ENCODE data around the gene IBSP. TPM values are rescaled to one million over a fixed set of nuclear protein-coding genes. Genes with fewer than 3 reads are reported as not detected.

The IBSP gene
- polyA plus RNA-seq, 1 donor, result not detected

DNA sequence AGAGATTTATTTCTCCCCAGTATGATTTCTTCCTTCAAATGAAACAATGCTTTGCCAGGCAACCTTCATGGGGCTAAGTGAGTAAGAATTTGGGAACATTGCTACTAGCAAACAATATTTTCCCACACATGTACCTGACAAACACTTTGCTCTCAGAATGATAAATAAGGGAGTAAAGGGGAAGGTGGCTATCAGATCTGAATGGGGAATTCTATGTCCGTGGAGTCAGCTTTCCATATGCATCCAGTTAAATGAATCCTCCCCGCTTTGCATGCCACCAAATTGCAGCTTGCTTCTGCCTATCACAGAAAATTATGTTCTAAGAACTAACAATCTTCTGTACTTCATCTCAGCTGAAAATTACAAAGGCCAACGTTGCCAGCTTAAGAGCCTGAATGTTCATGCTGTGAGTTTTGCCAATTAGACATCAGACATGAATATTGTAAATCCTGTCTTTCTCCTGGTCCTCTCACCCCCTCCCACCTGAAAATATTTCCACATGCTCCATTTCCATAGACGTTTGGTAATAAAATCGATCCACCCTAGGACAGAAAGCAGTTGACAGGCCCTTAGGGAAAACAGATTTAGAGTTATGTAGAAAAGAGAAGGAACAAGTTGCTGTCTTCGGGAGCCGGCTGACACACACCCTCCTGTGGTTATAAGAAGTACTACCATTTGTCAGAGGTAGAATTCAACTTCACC lies 39.7 kb downstream of the IBSP start:
- peak; percentile 23 for DNase-seq

DNA sequence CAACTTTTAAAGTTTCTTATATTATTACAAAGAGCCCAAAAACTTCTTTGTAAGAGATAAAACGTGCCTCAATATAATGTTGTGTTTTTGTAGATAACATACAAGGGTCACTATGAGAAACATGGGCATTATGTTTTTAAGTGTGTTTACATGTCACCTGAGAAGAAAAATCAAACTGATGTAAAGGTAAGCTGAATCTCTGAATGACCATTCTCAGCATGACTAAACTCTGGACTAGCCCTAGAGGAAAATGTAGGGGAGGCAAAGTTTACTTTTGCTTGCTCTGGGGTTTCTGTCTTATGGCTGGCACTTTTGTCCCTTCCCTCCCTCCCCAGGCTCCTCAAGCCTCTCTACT lies 40.2 kb downstream of the IBSP start:
- DNase-seq, result no peak

DNA sequence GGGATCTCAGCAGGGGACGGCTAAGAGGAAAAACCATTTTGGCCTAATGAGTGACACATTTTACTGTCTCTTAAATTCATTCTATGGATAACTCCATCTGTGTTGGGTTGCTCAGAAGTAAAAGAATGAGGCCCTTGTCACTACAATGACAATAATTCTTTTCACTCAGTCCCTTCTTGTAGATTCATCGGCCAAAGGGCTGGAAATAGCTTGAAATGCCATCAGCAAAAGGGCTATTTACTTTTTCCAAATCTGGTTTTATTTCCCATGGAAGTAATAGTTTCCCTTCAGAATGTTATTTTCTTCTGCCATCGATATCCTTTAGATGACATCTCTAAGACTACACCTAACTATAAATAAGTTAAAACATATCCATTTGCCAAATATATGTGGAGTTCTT lies 40.8 kb downstream of the IBSP start:
- no peak for DNase-seq

DNA sequence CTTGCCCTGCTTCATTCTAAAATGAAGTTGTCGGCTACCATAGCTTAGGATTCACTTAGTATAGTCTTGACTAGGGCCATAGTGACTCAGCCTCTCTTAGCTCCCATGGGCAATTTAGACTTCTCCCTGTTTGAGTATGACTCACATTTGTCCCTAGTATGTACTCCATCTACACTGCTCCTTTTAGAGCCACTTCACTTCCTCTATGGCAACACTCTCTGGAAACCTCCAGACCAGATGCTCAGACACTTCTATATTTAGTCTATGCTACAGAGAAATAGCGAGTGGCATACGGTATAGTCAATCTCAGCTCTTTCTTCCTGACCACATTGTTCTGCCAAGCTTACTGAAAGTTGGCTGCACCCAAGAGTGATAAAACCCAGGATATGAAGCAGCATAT lies 44.6 kb downstream of the IBSP start:
- DNase-seq, result peak; percentile 31

DNA sequence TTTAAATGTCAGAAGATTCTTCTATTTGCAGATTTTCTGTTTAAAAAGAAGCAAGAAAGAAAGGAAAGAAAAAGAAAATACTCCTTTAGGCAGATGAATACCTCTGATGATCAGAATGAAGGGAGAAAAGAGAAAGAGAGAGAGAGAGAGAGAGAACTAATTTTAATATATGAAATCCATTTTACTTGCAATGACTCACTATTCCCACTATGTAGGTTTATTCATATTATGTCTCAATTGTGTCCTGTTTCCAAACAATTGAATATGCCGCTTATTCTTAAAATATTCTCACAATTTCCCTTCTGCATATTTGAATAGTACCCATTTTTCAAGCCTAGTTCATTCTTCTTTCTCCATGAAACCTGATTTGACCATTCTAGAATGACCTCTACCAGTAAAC lies 45.1 kb downstream of the IBSP start:
- no peak for DNase-seq

DNA sequence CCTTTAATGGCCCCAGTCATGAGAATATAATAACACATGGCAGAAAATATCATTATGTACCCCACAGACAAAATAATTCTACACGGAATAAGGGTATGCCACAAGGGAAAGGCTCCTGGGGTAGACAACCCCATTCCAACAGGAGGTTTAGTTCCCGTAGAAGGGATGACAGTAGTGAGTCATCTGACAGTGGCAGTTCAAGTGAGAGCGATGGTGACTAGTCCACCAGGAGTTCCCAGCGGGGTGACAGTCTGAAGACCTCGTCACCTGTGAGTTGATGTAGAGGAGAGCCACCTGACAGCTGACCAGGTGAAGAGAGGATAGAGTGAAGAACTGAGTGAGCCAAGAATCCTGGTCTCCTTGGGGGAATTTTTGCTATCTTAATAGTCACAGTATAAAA lies 46.9 kb downstream of the IBSP start:
- no peak for DNase-seq

DNA sequence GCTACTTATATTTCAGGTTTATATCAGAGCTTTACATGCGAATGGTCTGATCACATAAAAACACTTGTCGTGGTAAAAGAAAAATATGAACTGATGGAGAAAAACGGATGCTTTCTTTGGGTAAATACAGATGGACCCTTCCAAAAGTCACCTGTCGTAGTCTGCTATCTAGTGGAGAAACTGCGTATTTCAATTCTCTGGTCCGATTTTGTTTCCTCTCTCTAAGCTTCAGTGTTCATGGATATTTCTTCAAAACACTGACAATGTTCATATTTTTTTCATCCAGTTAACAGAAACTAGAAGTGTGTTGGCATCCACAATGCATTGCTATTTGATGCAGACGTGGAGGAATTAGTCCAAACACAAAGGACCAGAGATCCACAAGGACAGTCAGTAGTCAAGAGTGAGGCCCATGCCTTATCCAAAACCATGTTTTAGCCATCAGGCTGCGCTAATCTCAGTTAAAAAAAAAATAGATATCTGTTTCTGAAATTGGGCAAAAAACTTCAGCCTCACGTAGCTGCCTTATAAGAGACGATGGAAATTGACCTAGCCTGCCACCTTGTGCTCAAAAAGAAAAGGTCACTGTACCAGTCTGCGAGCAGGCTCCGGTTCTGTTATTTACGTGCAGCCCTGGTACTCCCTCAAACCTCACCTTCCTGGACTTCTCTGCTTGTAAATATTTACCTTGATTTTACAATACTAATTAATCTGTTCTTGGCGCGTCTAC lies 49.4 kb downstream of the IBSP start:
- DNase-seq, result peak; percentile 63

DNA sequence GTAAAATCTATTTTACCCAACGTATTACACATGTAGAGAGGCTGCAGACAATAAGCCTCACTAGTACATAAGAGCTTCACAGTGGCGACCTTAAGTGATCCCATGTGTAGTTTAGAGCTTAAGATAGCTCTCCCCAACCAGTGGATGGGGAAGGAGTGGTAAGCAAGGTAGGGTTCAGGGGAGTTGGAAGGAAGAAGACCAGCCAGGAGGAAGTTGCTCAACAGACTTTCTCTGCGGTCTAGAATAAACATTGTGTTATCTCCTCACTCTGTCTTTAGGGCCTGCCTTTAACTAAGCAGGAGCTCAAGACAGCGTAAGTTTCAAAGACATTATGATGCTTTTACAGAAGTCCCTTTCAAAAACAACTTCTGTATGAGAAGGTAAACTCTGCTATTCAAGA lies 50.3 kb downstream of the IBSP start:
- no peak for DNase-seq

DNA sequence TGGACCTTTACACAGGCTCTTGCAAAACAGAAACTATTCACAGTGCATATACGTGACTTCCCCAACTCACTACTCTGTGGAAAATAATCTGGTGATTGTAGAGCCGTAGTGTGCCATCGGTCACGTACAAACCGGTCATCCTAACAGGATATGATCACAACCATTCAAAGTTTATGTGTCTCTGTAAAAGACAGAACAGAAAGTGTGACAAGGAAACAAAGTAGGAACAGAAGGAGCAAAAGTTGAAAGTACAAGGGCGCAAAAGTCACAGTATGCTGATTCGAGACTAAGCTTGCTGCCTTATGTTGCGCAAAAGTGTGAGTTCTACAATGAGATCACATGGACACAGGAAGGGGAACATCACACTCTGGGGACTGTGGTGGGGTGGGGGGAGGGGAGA lies 52.0 kb downstream of the IBSP start:
- DNase-seq, result no peak

DNA sequence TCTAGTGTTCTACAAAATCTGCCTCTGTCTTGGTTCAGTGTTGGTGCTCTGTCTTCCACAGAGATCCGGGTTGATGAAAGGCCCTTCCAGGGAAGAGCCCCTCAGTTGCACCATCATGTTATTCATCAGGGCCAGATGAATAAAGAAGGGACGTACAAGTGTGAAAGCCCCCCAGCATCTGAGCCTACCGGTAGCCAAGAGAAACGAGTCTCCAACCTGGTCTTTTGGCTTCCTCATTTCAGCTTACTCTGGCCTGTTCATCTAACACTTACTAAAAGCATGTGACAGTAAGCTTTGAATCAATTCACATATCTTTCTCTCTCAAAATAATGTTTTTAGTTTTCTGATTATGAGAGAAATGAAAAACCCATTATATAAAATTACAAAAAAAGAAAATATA lies 52.6 kb downstream of the IBSP start:
- no peak for DNase-seq

DNA sequence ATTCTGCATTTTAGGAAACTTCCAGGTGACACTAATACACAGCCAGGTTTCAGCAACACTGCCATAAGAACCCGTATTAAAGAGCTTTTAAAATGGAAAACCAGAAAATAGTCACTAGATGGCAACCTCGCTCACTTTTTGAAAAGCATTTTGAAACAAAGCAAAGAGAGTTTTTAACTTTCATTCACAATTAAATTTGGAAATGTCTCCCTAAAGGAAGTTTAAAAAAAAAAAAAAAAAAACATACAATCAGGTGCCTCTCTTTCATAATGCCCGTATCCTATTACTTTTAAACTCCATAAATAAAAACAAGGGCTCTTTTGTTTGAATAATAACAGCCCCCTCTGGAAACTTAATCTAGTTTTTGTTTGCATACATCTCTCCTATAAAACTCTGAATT lies 53.8 kb downstream of the IBSP start:
- DNase-seq, result peak; percentile 38

DNA sequence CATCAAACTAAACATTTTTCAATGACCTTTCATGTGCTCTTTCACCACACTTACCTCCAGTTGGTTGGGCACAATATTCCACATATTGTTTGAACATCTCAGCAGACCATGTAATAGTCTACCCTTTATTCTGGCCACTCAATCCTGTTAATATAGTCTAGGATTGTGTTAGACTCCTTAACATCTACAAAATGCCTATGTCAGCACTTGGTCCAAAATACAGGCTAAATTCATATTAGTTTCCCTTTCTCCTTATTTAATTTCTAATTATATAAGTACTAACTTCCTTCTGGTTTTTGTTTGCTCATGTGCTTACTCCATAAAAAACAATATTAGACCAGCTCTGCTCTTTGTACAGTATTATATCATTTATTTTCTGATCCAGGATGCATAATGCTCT lies 54.5 kb downstream of the IBSP start:
- no peak for DNase-seq

DNA sequence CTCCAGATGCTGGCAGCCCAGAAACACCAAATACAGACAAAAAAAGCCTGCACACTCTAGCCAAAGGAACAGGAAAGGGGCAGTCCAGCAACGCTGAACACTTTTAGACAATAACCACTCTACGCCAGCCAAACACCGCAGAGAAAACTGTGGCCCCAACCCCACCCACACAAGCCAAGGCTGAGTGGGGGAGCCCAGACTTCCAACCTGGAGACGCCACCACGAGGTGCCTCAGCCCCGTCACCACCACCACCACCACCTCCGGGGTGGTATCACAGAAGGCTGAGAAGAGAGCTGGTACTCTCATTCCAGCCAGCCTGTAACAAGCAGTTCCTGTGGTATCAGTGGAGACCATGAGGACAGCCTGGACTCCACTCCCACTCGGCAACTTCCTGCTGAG lies 56.2 kb downstream of the IBSP start:
- DNase-seq, result no peak

DNA sequence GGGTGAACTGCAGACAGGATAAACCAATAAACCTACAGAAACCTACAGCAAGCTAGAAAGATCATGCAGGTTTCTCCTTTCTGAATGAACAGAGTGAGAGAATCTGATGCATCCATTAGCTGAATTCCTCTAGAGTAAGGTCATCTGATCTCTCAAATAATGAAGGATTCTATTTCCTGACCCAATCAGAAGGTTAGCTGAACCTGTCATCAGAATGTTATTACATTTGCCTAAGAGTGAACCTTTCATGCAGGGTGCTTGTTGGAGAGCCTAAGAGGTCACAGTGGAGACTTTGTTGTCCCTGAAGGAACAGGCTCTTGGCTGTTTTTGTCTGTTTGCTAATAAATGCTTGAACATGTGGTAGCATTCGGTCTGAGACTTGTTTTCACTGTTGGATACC lies 57.5 kb downstream of the IBSP start:
- DNase-seq, result no peak

DNA sequence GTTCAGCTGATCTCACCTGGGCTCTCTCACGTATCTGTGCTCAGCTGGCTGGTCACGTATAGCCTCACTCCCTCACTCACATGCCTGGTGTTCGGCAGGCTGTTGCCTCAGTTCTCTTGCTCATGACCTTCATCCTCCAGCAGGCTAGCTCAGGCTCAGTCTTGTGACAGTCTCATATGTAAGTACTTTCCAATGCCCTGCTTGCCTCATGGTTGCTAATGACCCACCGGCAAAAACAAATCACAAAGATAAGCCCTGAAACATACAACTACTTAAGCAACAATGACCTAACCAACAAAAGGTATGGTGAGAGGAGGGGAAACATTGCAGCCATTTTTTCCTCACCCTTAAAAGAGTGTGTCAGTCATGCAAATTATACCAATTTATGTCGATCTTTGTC lies 58.4 kb downstream of the IBSP start:
- DNase-seq, result no peak

Other genes with a start within 250 kb of the IBSP start
- gene DSPP, start 191.0 kb upstream of the IBSP start, polyA plus RNA-seq (ENCODE audit: insufficient read length), result not detected
- gene DMP1, start 149.3 kb upstream of the IBSP start, polyA plus RNA-seq (ENCODE audit: insufficient read length), result not detected
- not detected for gene MEPE, start 33.4 kb downstream of the IBSP start, polyA plus RNA-seq (ENCODE audit: insufficient read length)
- gene SPP1, start 176.2 kb downstream of the IBSP start, polyA plus RNA-seq (ENCODE audit: insufficient read length), result 196 TPM
- 24.1 TPM for gene PKD2, start 208.1 kb downstream of the IBSP start, polyA plus RNA-seq (ENCODE audit: insufficient read length)